IPS-20b (cell line): Measurements from ENCODE around the gene IQCE.

Source experiments
- H3K27ac ChIP-seq: one replicate; pipeline ENCODE4 v1.5.1; 2013; ENCODE audit warnings: low read length
- H3K27me3 ChIP-seq: 2 replicates; pipeline ENCODE4 v1.6.1; 2013; ENCODE audit warnings: mild to moderate bottlenecking, low read length, inconsistent platforms; ENCODE audit not compliant: insufficient read depth
- H3K36me3 ChIP-seq: 2 replicates; pipeline ENCODE4 v1.6.1; 2013; ENCODE audit warnings: low read depth, mild to moderate bottlenecking, inconsistent platforms, low read length, moderate library complexity; ENCODE audit not compliant: insufficient read depth
- H3K4me1 ChIP-seq: 2 replicates; pipeline ENCODE4 v1.6.1; 2013; ENCODE audit warnings: mild to moderate bottlenecking, control low read depth, inconsistent platforms, low read length, moderate library complexity; ENCODE audit not compliant: insufficient read depth
- H3K4me3 ChIP-seq: 2 replicates; pipeline ENCODE4 v1.5.1; 2013; ENCODE audit warnings: mild to moderate bottlenecking, low read length, inconsistent platforms
- H3K9ac ChIP-seq: 2 replicates; pipeline ENCODE4 v1.6.1; 2013; ENCODE audit warnings: low read depth, mild to moderate bottlenecking, inconsistent platforms, low read length, moderate library complexity
- H3K9me3 ChIP-seq: 2 replicates; pipeline ENCODE4 v1.6.1; 2013; ENCODE audit warnings: mild to moderate bottlenecking, low read depth, low read length, inconsistent platforms; ENCODE audit not compliant: insufficient read depth

Gene IQCE

DNA sequence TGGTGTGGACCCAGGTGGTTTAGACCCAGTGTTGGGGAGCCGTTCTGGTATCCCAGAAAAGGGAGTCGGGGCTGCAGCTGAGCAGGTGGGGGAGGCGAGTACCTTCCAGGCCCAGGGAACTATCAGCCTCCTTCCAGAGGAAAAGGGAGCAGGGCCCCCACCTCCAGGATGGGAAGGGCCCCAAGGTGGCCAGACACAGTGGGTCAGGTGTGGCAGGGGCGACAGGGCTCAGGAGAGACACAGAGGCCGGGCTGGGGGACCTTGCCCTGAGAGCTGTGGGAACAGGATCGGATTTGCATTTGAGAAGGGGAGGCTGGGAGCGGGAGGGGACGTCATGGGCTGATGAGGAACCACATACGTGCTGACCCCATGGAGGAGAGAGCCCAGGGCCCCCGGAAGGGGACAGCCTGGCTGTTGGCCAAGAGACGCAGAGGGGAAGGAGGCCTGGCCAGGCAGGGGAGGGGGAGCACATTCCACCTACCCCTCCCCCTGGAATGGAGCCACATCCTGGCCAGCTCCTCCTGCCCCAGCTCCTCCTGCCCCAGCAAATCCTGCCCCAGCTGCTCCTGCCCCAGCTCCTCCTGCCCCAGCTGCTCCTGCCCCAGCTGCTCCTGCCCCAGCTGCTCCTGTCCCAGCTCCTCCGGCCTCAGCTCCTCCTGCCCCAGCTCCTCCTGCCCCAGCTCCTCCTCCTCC lies 63.3 kb downstream of the IQCE start:
- Histone ChIP-seq H3K27ac (peak overlapping the region; percentile 9), H3K9ac (peak overlapping the region; percentile 34; the same call in 1 of the 2 replicates), H3K27me3 (no peaks in the 10 kb centered on the region), H3K4me3 (no peak overlapping the region), H3K9me3 (no peaks in the 10 kb centered on the region), H3K4me1 (peaks cover 11% of the 10 kb centered on the region; the same call in 1 of the 2 replicates), H3K36me3 (no peaks in the 10 kb centered on the region)

DNA sequence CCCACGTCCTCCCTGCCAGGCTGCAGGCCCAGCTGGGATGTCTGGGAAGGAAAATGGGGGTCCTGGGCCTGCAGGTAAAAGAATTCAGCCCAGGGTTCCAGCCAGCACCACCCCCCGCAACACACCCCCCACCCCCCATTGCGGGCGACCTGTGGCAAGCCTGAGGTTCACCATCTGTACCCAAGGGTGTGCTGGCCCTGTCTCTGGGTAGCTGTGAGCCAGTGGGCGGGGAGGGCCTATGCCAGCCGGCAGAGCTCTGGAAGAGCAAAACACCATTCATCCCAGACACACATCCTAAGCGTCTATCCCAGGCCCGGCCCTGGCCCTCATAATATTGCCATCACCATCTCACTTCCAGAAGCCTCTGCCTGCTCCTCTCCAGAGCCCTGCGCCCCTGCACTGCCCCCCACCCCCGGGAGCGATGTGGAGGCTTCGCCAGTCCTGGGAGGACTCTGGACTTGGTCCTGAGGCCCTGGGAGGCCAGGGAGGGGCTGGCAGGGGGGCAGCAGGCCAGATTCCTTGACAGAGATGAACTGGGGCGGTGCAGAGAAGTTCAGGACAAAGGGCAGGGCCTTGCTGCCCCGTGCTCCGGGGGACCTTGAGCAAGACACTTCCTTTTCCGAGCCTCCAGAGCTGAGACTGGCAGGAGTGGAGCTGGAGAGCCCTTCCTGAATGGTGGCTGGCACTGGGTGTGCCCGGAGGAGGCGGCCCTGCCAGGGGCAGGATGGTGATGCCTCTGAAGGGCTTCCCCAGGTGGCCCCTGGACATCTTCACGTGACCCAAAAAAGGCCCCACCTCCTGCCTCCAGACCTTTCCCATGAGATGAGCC lies 64.3 kb downstream of the IQCE start:
- Histone ChIP-seq H3K4me3 (no peak overlapping the region), H3K27me3 (no peaks in the 10 kb centered on the region), H3K36me3 (no peaks in the 10 kb centered on the region), H3K9me3 (no peaks in the 10 kb centered on the region), H3K9ac (no peak overlapping the region), H3K4me1 (peaks cover 11% of the 10 kb centered on the region; the same call in 1 of the 2 replicates), H3K27ac (no peak overlapping the region)

DNA sequence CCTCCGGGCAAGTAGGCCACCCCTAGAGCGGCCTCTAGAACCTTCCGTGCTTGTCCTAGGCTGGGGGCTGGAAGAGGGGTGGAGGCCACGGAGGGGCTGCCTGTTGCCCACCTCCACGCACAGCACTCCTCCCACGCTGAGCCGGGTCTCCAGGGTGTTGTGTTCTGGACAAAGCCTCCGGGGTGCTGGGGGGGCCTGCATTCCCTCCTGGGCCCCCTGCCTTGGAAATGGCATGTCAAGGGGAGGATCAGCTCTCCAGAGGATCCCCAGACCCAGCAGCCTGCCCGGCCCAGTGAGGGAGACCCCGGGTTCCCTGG lies 64.9 kb downstream of the IQCE start:
- Histone ChIP-seq H3K9me3 (no peaks in the 10 kb centered on the region), H3K36me3 (no peaks in the 10 kb centered on the region), H3K9ac (no peak overlapping the region; the same call in 1 of the 2 replicates), H3K4me1 (peaks cover 11% of the 10 kb centered on the region; the same call in 1 of the 2 replicates), H3K4me3 (no peak overlapping the region), H3K27ac (no peak overlapping the region), H3K27me3 (no peaks in the 10 kb centered on the region)

DNA sequence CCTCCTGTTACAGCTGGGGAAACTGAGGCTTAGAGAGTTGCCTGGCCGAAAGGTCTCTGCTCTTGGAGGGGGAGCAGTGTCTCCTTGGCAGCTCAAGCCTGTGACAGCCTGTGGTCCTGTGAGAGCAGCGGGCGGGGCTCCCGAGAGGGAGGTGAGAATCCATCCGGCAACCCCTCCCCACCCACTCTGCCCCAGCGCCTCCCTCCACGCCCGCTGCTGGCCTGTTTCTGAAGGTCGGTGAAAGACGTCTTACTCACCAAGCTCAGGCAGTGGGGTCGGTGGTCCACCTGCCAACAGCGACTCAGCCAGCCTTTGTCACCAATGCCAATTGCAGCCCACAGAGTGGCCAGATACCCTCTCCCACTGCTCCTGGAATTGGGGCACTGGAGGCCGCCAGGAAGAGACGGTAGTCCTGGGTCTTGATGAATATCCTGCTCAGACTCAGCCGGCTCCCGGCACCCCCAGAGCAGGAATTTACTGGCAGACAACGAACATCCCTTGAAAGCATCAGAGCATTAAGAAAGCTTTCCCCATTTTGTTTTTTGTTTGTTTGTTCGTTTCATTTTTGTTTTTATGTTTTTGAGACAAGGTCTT lies 65.6 kb downstream of the IQCE start:
- Histone ChIP-seq H3K27ac (no peak overlapping the region), H3K9ac (no peak overlapping the region; the same call in 1 of the 2 replicates), H3K4me3 (no peak overlapping the region), H3K27me3 (no peaks in the 10 kb centered on the region), H3K36me3 (no peaks in the 10 kb centered on the region), H3K4me1 (peaks cover 11% of the 10 kb centered on the region; the same call in 1 of the 2 replicates), H3K9me3 (no peaks in the 10 kb centered on the region)

DNA sequence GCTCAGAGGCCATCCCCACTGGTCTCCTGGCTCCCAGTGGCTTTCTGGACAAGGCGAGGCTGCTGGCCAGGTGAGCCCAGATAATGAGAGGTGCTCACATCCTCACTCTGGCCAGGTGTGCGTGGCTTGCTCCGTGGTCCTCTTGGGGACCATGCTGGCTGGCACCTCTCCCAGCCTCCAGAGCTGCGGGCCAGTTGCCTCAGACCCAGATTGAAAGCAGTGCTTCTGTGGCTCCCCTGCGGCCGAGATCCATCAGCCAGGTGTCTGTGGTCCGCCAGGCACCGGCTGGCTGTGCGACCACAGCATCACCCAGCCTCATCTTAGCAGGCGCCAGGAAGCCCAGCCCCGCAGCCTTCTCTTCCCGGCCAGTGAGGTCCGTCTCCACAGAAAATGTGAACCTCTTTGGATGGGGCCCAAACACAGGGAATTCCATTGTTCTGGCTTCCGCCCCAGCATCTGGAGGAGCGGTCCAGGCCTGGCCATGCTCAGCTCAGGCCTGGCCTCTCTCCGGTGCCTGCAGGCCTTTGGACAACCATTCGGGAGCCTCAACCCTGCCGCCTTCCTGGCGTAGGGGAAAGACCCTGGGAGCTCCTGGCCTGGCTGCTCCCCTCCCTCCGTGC lies 67.8 kb downstream of the IQCE start:
- peaks cover 8% of the 10 kb centered on the region; the same call in 1 of the 2 replicates for H3K4me1 ChIP-seq
- H3K27me3 ChIP-seq, result no peaks in the 10 kb centered on the region
- H3K4me3 ChIP-seq, result no peak overlapping the region
- H3K36me3 ChIP-seq, result no peaks in the 10 kb centered on the region
- H3K9ac ChIP-seq, result no peak overlapping the region
- H3K27ac ChIP-seq, result no peak overlapping the region
- no peaks in the 10 kb centered on the region for H3K9me3 ChIP-seq

DNA sequence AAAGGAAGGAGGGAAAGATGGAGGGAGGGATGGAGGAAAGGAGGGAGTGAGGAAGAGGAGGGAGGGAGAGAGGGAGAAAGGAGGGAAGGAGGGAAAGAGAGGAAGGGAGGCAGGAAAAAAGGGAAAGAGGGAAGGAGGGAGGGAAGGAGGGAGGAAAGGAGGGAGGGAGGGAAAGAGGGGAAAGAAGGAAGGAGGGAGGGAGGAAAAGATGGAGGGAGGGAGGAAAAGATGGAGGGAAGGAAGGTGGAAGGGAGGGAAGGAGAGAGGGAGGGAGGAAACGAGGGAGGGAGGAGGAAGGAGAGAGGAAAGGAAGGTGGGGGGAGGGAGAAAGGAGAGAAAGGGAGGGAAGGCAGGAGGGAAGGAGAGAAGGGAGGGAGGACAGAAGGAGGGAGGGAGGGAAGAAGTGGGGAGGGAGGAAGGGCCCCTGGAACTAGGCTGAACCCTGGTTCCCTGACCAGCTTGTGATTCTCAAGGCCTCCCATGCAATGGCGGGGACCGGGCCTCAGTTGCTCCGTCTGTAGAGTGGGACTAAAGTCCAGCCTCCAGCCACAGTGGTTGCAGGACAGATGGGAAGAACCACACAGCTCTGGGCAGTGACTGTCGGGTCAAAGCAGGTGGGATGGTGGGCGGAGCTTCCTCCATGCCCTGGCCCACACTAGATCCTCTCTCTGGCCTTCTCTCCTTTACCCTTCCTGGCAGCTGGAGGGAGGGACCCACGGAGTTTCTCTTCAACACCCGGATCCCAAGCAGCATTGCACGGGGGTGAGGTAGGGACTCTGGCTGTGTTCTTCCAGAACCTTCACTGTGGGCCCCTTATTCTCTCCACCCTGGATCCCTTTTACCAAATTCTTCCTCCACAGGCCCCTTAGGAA lies 68.7 kb downstream of the IQCE start:
- H3K9ac ChIP-seq, result no peak overlapping the region
- H3K27me3 ChIP-seq, result no peaks in the 10 kb centered on the region
- H3K36me3 ChIP-seq, result no peaks in the 10 kb centered on the region
- no peak overlapping the region for H3K27ac ChIP-seq
- H3K4me3 ChIP-seq, result no peak overlapping the region
- H3K9me3 ChIP-seq, result no peaks in the 10 kb centered on the region
- peaks cover 3% of the 10 kb centered on the region; the same call in 1 of the 2 replicates for H3K4me1 ChIP-seq

DNA sequence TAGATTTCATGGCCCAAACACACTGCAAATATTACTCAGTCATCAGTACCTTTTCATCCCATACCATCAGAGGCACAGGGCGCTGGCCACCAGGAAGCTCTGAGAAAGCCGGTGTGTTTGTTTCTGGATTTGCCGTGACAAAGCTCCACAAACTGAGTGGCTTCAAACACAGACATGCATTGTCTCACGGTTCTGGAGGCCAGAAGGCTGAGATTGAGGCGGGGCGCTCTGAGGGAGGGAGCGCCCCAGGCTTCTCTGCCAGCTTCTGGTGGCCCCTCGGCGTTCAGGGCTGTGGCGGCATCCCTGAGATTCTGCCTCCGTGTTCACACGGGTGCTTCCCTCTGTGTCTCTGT lies 69.3 kb downstream of the IQCE start:
- no peak overlapping the region for H3K27ac ChIP-seq
- H3K36me3 ChIP-seq, result no peaks in the 10 kb centered on the region
- no peak overlapping the region for H3K9ac ChIP-seq
- H3K9me3 ChIP-seq, result no peaks in the 10 kb centered on the region
- H3K4me1 ChIP-seq, result peaks cover under 1% of the 10 kb centered on the region; the same call in 1 of the 2 replicates
- no peaks in the 10 kb centered on the region for H3K27me3 ChIP-seq
- H3K4me3 ChIP-seq, result no peak overlapping the region

DNA sequence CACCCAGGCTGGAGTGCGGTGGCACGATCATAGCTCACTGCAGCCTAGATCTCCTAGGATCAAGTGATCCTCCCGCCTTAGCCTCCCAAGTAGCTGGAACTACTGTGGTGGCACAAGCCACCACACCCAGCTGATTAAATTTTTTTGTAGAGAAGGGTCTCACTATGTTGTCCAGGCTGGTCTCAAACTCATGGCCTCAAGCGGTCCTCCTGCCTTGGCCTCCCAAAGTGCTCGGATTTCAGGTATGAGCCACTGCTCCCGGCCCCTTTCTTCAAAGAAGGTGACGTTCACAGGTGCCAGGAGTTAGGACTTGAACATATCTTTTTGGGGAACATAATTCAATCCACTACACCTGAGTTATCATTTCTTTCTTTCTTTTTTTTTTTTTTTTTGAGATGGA lies 70.1 kb downstream of the IQCE start:
- Histone ChIP-seq H3K4me3 (no peak overlapping the region), H3K4me1 (peaks cover 4% of the 10 kb centered on the region; the same call in 1 of the 2 replicates), H3K27ac (no peak overlapping the region), H3K36me3 (no peaks in the 10 kb centered on the region), H3K27me3 (no peaks in the 10 kb centered on the region), H3K9me3 (no peaks in the 10 kb centered on the region), H3K9ac (no peak overlapping the region)

DNA sequence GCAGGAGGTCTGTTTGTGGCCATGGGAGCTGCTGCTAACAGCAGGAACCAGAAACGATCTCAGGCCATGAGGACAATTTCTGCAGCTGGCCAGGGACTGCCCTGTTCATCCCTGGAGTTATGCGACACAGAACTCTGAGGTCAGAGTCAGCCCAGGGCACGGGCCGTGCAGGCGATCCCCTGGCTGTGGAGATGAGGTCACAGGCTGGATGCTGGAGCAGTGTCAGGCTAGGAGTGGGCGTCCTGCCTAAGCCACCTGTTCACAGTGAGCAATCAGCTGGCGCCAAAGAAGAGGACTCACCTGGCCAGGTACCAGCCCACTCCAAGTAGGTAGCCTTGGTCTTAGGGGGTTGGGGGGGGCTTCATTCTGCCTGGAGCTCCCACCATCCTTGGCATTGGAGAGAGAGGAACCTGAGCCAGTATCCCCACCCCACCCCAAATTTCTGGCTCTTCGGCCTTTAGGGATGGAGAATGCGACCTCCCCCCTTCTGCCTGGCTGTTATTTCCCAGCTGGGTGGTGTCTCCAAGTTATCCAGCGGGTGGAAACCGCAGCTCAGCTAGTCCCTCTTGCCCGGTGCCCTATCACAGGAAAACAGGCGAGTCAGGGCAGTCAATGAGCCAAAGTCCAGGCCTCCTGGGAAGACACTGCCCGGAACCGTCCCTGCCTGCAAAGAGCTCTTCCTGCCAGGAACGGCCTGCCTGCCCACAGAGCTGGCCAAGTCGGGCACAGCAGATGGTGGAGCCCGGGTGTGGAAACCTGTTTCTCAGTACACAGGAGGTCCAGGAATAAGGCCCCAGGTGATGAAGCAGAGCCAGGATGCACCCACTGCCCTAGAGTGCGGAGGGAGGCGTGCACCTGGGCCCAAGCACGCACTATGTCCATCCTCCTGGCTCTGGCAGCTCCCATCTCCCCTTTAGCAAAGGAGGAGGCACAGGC lies 71.2 kb downstream of the IQCE start:
- H3K27ac ChIP-seq, result no peak overlapping the region

More for the DNA sequence above, 71.2 kb downstream of the IQCE start:
- no peak overlapping the region for H3K4me3 ChIP-seq
- H3K9me3 ChIP-seq, result no peaks in the 10 kb centered on the region
- no peaks in the 10 kb centered on the region for H3K36me3 ChIP-seq
- H3K4me1 ChIP-seq, result peaks cover 5% of the 10 kb centered on the region; the same call in 1 of the 2 replicates
- no peak overlapping the region; the same call in 1 of the 2 replicates for H3K9ac ChIP-seq
- H3K27me3 ChIP-seq, result no peaks in the 10 kb centered on the region
